Measurements from ENCODE around the gene DCAF11.

DNA sequence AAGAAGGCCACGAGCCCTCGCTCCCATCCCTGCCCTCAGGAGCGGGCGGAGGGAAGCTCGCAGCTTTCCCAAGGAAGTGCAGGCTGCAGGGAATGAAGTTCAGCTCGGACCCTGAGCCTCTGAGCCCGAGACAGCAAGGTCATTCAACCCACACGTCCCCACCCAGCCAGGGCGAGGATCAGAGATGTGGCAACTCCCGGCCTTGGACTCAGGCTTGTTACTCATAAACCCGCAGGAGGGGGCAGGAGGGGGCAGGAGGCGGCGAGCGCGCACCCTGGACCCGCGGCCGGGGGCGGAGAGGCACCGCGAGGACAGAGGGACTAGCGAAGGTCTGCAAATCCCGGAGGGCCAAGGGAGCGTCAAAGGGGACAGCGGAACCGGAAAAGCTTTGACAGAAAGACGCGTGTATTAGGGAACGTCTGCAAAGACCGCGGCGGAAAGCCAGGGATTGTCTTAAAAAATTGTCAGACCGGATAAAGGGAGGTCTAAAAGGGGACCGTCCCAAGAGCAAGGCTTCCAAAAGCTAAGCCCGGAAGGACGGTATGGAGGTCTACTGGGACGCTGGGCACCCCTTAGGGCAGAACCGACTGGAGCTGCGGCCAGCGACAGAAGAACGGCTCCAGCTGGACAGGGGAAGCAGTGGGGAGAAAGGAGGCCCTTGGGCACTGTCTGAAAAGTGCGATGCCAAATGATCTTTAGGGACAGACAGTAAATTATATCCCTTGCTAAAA lies 611 bp upstream of the DCAF11 start:
- TF ChIP-seq CTCF (conservative IDR thresholded peaks at IDR 0.05), result no peak
- no peak for TF ChIP-seq EZH2 (IDR thresholded peaks at IDR 0.05; ENCODE audit: low read depth)

Data from PC-9 (cell line).